Body of pancreas (tissue), 4 donors: ENCODE measurements around the gene CAMTA1. TPM values are rescaled to one million over a fixed set of nuclear protein-coding genes. Genes with fewer than 3 reads are reported as not detected.
A peak's percentile ranks its signal among the peaks of the same experiment; 100 is the strongest.

Experiments
- ATAC-seq: fragments of 150-250 bp; one replicate; pipeline ENCODE4 v1.9.1; 2016
- DNase-seq, 4 donors: peaks; one replicate each; pipeline ENCODE4 v3.0.0-alpha.2; 2019
- H3K27ac ChIP-seq, 4 donors: fragments of 200-600 bp; sonication (generic); 1 replicate in 3 of 4; 2 replicates in 1 of 4; pipeline versions ENCODE4 v1.5.1 to v1.6.1; 2016 to 2019; ENCODE audit warnings: mild to moderate bottlenecking in 1 of 4, mixed read lengths in 1 of 4, moderate library complexity in 1 of 4
- H3K27me3 ChIP-seq, 2 donors: fragments of 200-600 bp; sonication (generic); one replicate each; pipeline ENCODE4 v1.6.0; 2016; ENCODE audit warnings: mild to moderate bottlenecking in 1 of 2
- H3K36me3 ChIP-seq, 2 donors: fragments of 200-600 bp; sonication (generic); replicated peaks in 1 of 2; 2 replicates each; pipeline ENCODE4 v1.5.1; 2016; ENCODE audit warnings: low read depth in 2 of 2; ENCODE audit not compliant: insufficient read depth in 1 of 2
- H3K4me1 ChIP-seq: fragments of 200-600 bp; sonication (generic); one replicate; pipeline ENCODE4 v1.6.0; 2016
- H3K4me3 ChIP-seq, 2 donors: fragments of 200-600 bp; sonication (generic); 1 replicate in 1 of 2; 2 replicates in 1 of 2; pipeline ENCODE4 v1.5.1; 2016 to 2019
- H3K9me3 ChIP-seq, 3 donors: fragments of 200-600 bp; sonication (generic); 1 replicate in 2 of 3; 2 replicates in 1 of 3; pipeline ENCODE4 v1.5.1; 2016
- POLR2A ChIP-seq, 3 donors: fragments of 450-650 bp; IDR thresholded peaks; one replicate each; pipeline ENCODE4 v1.6.1; 2016; ENCODE audit warnings: antibody characterized with exemption in 3 of 3, mild to moderate bottlenecking in 2 of 3
- WGBS, 2 donors: methylation state at CpG; one replicate each; pipeline ENCODE4 v1.1.5; 2017; 5-methylcytosine and 5-hydroxymethylcytosine counted together
- intact Hi-C: fragments of 100-400 bp; cut with DNase I; formaldehyde crosslinking; loops from one replicate; pipeline ENCODE4 v1.15.1; 2023
- total RNA-seq, 2 donors: library from RNA; depleted of rRNA; stranded (reverse); fragments of >200 nt; gene quantifications; one replicate each; pipeline ENCODE4 v1.1.0, GENCODE V29; 2016
- TF ChIP-seq, protein P1 (sequence below), 7 experiments: fragments of 450-650 bp in 4 of 7; fragments of 200-600 bp in 3 of 7; sonication (generic) in 3 of 7; IDR thresholded peaks; one replicate each; pipeline ENCODE4 v1.5.1; 2016 to 2019; ENCODE audit warnings: antibody characterized with exemption in 7 of 7

The CAMTA1 gene
- total RNA-seq, 2 donors from 2014 or later, result 36.3 to 59.7 TPM

DNA sequence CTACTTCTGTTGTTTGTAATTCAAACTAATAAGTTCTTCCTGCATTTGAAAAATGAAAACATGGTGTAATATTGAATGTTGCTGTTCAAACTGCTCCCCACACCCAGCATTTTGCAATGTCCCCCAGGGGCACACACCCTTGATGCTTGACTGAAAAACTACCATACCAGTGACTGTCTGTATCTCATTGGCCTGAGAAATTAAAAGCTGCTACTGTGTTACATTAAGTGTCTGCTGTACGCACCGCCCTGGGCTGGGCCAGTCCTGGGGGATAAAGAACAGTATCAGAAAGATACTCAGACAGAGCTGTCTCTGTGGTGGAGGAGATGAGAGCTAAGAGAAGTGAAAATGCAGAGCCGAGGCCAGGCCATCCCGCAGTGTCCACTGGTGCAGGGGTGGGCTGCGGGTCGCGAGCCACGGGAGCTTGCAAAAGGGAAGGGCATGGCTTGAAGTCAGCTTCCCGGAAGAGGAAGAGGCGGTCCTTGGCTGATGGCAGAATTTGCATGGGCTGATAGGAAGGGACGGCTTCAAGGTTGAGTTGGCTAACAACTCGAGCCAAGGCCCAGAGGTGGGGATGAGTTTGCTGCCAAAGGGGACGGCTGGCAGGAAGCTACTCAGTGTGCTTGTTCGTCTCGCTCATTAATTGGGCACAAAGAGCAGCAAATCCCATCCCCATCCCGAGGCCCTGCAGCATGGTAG lies 656.0 kb downstream of the CAMTA1 start:
- H3K4me3 ChIP-seq, result no peak overlapping the region
- 71 to 72% methylated on average over 16 of the region's 16 CpGs for WGBS, 2 donors
- H3K27me3 ChIP-seq, result no peaks in the 10 kb centered on the region
- ATAC-seq, result no peak
- H3K36me3 ChIP-seq, result no peaks in the 10 kb centered on the region
- peak in 1 of 4 donors; percentile 40 for DNase-seq
- intact Hi-C loops, result no loop called here
- no peak overlapping the region for H3K27ac ChIP-seq
- H3K4me1 ChIP-seq, result peaks cover 10% of the 10 kb centered on the region
- no peak for TF ChIP-seq POLR2A (IDR thresholded peaks at IDR 0.05)
- TF ChIP-seq, protein P1, sequence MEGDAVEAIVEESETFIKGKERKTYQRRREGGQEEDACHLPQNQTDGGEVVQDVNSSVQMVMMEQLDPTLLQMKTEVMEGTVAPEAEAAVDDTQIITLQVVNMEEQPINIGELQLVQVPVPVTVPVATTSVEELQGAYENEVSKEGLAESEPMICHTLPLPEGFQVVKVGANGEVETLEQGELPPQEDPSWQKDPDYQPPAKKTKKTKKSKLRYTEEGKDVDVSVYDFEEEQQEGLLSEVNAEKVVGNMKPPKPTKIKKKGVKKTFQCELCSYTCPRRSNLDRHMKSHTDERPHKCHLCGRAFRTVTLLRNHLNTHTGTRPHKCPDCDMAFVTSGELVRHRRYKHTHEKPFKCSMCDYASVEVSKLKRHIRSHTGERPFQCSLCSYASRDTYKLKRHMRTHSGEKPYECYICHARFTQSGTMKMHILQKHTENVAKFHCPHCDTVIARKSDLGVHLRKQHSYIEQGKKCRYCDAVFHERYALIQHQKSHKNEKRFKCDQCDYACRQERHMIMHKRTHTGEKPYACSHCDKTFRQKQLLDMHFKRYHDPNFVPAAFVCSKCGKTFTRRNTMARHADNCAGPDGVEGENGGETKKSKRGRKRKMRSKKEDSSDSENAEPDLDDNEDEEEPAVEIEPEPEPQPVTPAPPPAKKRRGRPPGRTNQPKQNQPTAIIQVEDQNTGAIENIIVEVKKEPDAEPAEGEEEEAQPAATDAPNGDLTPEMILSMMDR (IDR thresholded peaks at IDR 0.05), result no peak
- H3K9me3 ChIP-seq, result no peaks in the 10 kb centered on the region

DNA sequence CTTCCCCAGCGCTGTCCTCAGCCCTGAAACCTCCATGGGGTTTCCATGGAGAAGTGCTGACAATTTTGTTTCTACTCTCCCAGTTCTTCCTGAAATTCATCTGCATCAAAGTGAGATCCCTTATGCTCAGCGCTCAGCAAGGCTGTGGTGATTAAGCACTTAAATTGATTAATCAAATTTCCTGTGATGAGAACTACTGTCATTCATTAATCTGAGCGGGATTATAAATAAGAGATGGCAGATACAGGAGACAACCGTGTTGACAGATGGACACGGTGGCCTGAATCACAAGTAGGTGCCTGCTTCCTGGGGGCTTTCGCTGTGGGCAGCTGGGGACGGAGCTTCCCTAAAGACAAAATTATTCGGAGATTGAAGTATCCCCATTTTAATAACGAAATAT lies 656.8 kb downstream of the CAMTA1 start:
- TF ChIP-seq POLR2A (IDR thresholded peaks at IDR 0.05), result no peak
- TF ChIP-seq, protein P1 (IDR thresholded peaks at IDR 0.05), result no peak
- 82 to 89% methylated on average over 9 of the region's 9 CpGs for WGBS, 2 donors
- peaks cover 10% of the 10 kb centered on the region for H3K4me1 ChIP-seq
- H3K9me3 ChIP-seq, result no peaks in the 10 kb centered on the region
- H3K4me3 ChIP-seq, result no peak overlapping the region
- no peaks in the 10 kb centered on the region for H3K27me3 ChIP-seq
- no peak overlapping the region for H3K27ac ChIP-seq
- intact Hi-C loops, result no loop called here
- H3K36me3 ChIP-seq, result no peaks in the 10 kb centered on the region
- ATAC-seq (no peak), DNase-seq (no peak)

DNA sequence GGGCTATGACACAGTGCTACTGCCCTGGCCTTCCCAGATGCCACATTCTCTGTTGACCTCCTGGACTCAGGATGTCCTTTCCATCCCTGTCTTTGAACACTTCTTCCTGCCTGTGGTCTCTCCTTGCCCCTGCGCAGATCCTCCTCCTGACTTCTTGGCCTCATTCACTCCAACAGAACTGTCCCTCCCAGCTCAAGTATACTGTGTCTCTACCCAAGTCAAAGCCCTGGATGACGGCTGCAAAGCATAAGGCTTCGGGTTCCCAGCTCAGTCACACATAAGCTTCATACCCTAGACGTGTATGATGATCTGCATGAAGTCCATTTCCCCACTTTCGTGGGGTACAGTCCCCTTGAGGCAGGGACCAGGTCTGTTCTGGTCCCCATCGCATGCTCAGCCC lies 657.7 kb downstream of the CAMTA1 start:
- Histone ChIP-seq H3K36me3 (no peaks in the 10 kb centered on the region), H3K4me1 (peaks cover 16% of the 10 kb centered on the region), H3K9me3 (no peaks in the 10 kb centered on the region), H3K27ac (no peak overlapping the region), H3K27me3 (no peaks in the 10 kb centered on the region), H3K4me3 (no peak overlapping the region)
- no peak for TF ChIP-seq POLR2A (IDR thresholded peaks at IDR 0.05)
- TF ChIP-seq, protein P1 (IDR thresholded peaks at IDR 0.05), result no peak
- DNase-seq, result no peak
- no peak for ATAC-seq
- intact Hi-C loops, result no loop called here
- 90 to 91% methylated on average over 6 of the region's 6 CpGs for WGBS, 2 donors

DNA sequence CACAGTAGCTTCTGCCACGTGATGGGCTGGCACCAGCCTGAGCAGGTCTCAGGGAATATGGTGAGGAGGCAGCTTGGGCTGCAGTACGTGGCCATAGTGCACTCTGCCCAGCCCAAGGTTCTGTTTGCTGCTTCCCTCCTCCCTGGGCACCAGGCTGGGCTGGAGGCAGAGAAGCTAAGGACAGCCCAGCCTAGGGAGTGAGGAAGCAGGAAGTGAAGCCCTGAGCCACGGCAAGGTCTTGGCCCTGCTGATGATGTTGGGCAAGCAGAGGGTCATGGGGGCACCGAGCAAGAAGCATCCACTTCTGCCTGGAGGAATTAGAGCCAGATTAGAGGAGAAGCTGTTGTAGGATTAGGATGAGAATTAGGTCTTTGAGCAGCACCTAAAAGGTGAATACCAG lies 659.1 kb downstream of the CAMTA1 start:
- WGBS, 2 donors, result 66 to 71% methylated on average over 2 to 4 of the region's 4 CpGs
- ATAC-seq (no peak), DNase-seq (no peak)
- H3K4me1 ChIP-seq, result peaks cover 20% of the 10 kb centered on the region
- no peak overlapping the region for H3K4me3 ChIP-seq
- no peaks in the 10 kb centered on the region for H3K36me3 ChIP-seq
- intact Hi-C loops, result no loop called here
- no peak overlapping the region for H3K27ac ChIP-seq
- no peaks in the 10 kb centered on the region for H3K27me3 ChIP-seq
- no peaks in the 10 kb centered on the region for H3K9me3 ChIP-seq
- TF ChIP-seq, protein P1 (IDR thresholded peaks at IDR 0.05), result no peak
- no peak for TF ChIP-seq POLR2A (IDR thresholded peaks at IDR 0.05)

DNA sequence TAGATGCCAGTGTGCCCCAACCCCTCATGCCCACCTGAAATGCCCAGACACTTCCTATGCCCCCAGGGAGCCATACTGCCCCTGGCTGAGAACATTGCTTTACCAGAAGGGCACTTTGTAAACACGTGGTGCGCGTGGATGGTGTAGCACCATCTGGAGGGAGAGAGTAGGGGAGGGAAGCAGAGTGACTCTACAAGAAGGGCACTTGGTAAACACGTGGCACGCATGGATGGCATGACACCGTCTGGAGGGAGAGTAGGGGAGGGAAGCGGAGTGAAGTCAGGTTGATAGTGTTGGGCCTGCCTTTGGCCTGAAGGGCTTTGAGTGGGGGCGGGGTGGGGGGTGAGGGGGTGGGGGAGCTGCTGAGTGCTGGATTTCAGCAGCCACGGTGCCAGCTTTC lies 661.8 kb downstream of the CAMTA1 start:
- TF ChIP-seq, protein P1 (IDR thresholded peaks at IDR 0.05), result no peak
- TF ChIP-seq POLR2A (IDR thresholded peaks at IDR 0.05), result no peak
- no peak for ATAC-seq
- H3K27me3 ChIP-seq, result no peaks in the 10 kb centered on the region
- peak in 2 of 4 donors; percentile 30 to 36 for DNase-seq
- no peak overlapping the region for H3K4me3 ChIP-seq
- intact Hi-C loops, result no loop called here
- H3K27ac ChIP-seq, result no peak overlapping the region
- WGBS, 2 donors, result 68 to 79% methylated on average over 8 to 9 of the region's 9 CpGs
- H3K9me3 ChIP-seq, result no peaks in the 10 kb centered on the region
- peaks cover 10% of the 10 kb centered on the region for H3K4me1 ChIP-seq
- H3K36me3 ChIP-seq, result no peaks in the 10 kb centered on the region
